HepG2 (cell line): ENCODE results near the gene PLK3. TPM values are rescaled to one million over a fixed set of nuclear protein-coding genes. Genes with fewer than 3 reads are reported as not detected.

ENCODE experiments used
- CCDC6 ChIP-seq: sonication (generic); formaldehyde crosslinking; IDR thresholded peaks from 2 replicates; pipeline ENCODE4 v1.8.1; 2022; ENCODE audit warnings: mild to moderate bottlenecking, missing genetic modification reagents, moderate library complexity
- KDM4B ChIP-seq: sonication (generic); formaldehyde crosslinking; IDR thresholded peaks from 2 replicates; pipeline ENCODE4 v1.4.0; 2020; ENCODE audit warnings: missing genetic modification reagents
- MNT ChIP-seq: fragments of 450-650 bp; IDR thresholded peaks from 2 replicates; pipeline ENCODE4 v1.6.1; 2016
- NFE2L2 ChIP-seq: fragments of 150-350 bp; IDR thresholded peaks from 2 replicates; pipeline ENCODE4 v1.6.1; 2014; ENCODE audit warnings: low read length
- NFIC ChIP-seq: IDR thresholded peaks from 2 replicates; pipeline ENCODE4 v1.6.1; 2012; ENCODE audit warnings: mild to moderate bottlenecking, low read length, inconsistent platforms
- NONO ChIP-seq, 2 experiments: fragments of 450-650 bp in 1 of 2; sonication (generic) in 1 of 2; formaldehyde crosslinking in 1 of 2; IDR thresholded peaks in 1 of 2; conservative IDR thresholded peaks in 1 of 2; 2 replicates each; pipeline versions ENCODE4 v1.6.1 to v1.8.0; 2017 to 2022; ENCODE audit warnings: mild to moderate bottlenecking in 1 of 2, missing genetic modification reagents in 1 of 2, moderate library complexity in 1 of 2
- SIN3B ChIP-seq: fragments of 150-350 bp; IDR thresholded peaks from 2 replicates; pipeline ENCODE4 v1.6.1; 2014; ENCODE audit warnings: low read length
- TOPORS ChIP-seq: sonication (generic); formaldehyde crosslinking; IDR thresholded peaks from 2 replicates; pipeline ENCODE4 v1.8.0; 2023; ENCODE audit warnings: mild to moderate bottlenecking, missing genetic modification reagents
- ZBTB21 ChIP-seq: sonication (generic); formaldehyde crosslinking; IDR thresholded peaks from 2 replicates; pipeline ENCODE4 v1.4.0; 2020; ENCODE audit warnings: missing genetic modification reagents
- ZFP1 ChIP-seq: IDR thresholded peaks from 2 replicates; pipeline ENCODE4 v1.6.1; 2016
- ZNF280D ChIP-seq: sonication (generic); formaldehyde crosslinking; IDR thresholded peaks from 2 replicates; pipeline ENCODE4 v1.5.1; 2020; ENCODE audit warnings: mild to moderate bottlenecking, missing genetic modification reagents
- ZNF383 ChIP-seq: sonication (generic); formaldehyde crosslinking; IDR thresholded peaks from 2 replicates; pipeline ENCODE4 v1.4.0; 2020; ENCODE audit warnings: missing genetic modification reagents, mild to moderate bottlenecking, borderline replicate concordance
- ZNF460 ChIP-seq: sonication (generic); formaldehyde crosslinking; IDR thresholded peaks from 2 replicates; pipeline ENCODE4 v1.5.1; 2020; ENCODE audit warnings: missing genetic modification reagents, mild to moderate bottlenecking, borderline replicate concordance
- ZNF788 ChIP-seq: sonication (generic); formaldehyde crosslinking; IDR thresholded peaks from 2 replicates; pipeline ENCODE4 v1.5.0; 2020; ENCODE audit warnings: mild to moderate bottlenecking, missing genetic modification reagents, borderline replicate concordance
- polyA plus RNA-seq, 8 experiments: library from polyadenylated mRNA; depleted of rRNA in 3 of 8; stranded (reverse) in 7 of 8; unstranded in 1 of 8; fragments of >200 nt; fragmentation: Illumina TruSeq in 4 of 8; extraction: Trizol in 4 of 8; gene quantifications; 2 replicates each; pipeline versions ENCODE4 v1.2.1 to v1.2.3, GENCODE V29; 2011 to 2016; ENCODE audit warnings: low read depth in 4 of 8, missing spikeins in 1 of 8, mixed read lengths in 1 of 8; ENCODE audit not compliant: insufficient read depth in 1 of 8
- total RNA-seq, 5 experiments: library from RNA; depleted of rRNA; stranded (reverse); fragments of >200 nt; fragmentation: Illumina TruSeq; extraction: Trizol; gene quantifications; 2 replicates each; pipeline ENCODE4 v1.2.3, GENCODE V29; 2016; ENCODE audit warnings: low read depth in 1 of 5
- TF ChIP-seq, protein P1 (sequence below): IDR thresholded peaks from 2 replicates; pipeline ENCODE4 v1.4.0; 2020; ENCODE audit warnings: mild to moderate bottlenecking, missing genetic modification reagents
- TF ChIP-seq, protein P2 (sequence below): sonication (generic); formaldehyde crosslinking; IDR thresholded peaks from 2 replicates; pipeline ENCODE4 v1.8.1; 2022; ENCODE audit warnings: mild to moderate bottlenecking, missing genetic modification reagents
- TF ChIP-seq, protein P3 (sequence below): IDR thresholded peaks from 2 replicates; pipeline ENCODE4 v1.6.1; 2016; ENCODE audit warnings: control low read depth

Gene PLK3
- total and polyA plus RNA-seq, 2 of the 13 experiments (the other 11 are each of a cell fraction or from before 2014, with no cell fraction given): 9.8 to 16.9 TPM

DNA sequence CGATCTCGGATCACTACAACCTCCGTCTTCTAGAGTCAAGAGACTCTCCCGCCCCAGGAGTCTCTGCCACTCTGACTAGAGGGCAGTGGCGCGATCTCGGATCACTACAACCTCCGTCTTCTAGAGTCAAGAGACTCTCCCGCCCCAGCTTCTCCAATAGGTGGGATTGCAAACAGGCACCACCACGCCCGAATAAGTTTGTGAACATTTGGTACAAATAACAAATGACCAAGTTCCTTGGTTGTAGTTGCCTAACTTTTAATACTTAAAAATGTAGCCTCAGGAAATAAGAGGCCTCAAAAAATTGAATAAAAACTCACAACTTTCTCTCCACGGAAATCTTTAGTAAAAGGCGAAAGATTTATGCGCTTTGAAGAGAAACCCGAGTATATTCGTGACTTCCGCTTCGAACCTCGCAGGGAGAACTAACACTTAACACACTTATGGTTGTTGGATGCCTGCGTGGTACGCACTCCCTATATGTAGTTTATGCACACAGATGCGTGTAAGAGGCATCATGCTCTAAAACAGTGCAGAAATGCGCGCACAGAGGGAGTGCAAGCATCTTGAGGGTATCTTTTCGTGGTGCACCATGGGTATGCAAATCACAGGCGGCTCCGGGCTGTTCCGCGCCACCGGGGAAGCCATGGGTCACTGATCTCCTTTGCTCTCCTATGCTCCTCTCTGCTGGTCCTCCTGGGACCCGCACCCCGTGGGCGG is 19.6 kb downstream of the PLK3 start (continued):
- TF ChIP-seq, protein P1, sequence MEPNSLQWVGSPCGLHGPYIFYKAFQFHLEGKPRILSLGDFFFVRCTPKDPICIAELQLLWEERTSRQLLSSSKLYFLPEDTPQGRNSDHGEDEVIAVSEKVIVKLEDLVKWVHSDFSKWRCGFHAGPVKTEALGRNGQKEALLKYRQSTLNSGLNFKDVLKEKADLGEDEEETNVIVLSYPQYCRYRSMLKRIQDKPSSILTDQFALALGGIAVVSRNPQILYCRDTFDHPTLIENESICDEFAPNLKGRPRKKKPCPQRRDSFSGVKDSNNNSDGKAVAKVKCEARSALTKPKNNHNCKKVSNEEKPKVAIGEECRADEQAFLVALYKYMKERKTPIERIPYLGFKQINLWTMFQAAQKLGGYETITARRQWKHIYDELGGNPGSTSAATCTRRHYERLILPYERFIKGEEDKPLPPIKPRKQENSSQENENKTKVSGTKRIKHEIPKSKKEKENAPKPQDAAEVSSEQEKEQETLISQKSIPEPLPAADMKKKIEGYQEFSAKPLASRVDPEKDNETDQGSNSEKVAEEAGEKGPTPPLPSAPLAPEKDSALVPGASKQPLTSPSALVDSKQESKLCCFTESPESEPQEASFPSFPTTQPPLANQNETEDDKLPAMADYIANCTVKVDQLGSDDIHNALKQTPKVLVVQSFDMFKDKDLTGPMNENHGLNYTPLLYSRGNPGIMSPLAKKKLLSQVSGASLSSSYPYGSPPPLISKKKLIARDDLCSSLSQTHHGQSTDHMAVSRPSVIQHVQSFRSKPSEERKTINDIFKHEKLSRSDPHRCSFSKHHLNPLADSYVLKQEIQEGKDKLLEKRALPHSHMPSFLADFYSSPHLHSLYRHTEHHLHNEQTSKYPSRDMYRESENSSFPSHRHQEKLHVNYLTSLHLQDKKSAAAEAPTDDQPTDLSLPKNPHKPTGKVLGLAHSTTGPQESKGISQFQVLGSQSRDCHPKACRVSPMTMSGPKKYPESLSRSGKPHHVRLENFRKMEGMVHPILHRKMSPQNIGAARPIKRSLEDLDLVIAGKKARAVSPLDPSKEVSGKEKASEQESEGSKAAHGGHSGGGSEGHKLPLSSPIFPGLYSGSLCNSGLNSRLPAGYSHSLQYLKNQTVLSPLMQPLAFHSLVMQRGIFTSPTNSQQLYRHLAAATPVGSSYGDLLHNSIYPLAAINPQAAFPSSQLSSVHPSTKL (CRISPR knock-in tag): peak; percentile 36; the same call in 1 of the 2 replicates
- TF ChIP-seq ZNF383 (peak; percentile 92; the same call in 1 of the 2 replicates), MNT (no peak), NONO (IDR thresholded peaks at IDR 0.05) (no peak), NONO (CRISPR knock-in tag; conservative IDR thresholded peaks at IDR 0.05) (peak; percentile 98), NFIC (peak; percentile 90), ZNF460 (CRISPR knock-in tag) (no peak), TOPORS (CRISPR knock-in tag) (no peak), SIN3B (peak; percentile 49; the same call in 1 of the 2 replicates), ZBTB21 (CRISPR knock-in tag) (peak; percentile 29; the same call in 1 of the 2 replicates), NFE2L2 (no peak), ZNF788 (no peak; the same call in 1 of the 2 replicates), CCDC6 (CRISPR knock-in tag) (peak; percentile 88; the same call in 1 of the 2 replicates), ZFP1 (CRISPR knock-in tag) (peak; percentile 85), KDM4B (peak; percentile 64; the same call in 1 of the 2 replicates), ZNF280D (CRISPR knock-in tag) (peak; percentile 72; the same call in 1 of the 2 replicates)
- TF ChIP-seq, protein P2, sequence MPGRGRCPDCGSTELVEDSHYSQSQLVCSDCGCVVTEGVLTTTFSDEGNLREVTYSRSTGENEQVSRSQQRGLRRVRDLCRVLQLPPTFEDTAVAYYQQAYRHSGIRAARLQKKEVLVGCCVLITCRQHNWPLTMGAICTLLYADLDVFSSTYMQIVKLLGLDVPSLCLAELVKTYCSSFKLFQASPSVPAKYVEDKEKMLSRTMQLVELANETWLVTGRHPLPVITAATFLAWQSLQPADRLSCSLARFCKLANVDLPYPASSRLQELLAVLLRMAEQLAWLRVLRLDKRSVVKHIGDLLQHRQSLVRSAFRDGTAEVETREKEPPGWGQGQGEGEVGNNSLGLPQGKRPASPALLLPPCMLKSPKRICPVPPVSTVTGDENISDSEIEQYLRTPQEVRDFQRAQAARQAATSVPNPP: peak; percentile 52; the same call in 1 of the 2 replicates
- TF ChIP-seq, protein P3, sequence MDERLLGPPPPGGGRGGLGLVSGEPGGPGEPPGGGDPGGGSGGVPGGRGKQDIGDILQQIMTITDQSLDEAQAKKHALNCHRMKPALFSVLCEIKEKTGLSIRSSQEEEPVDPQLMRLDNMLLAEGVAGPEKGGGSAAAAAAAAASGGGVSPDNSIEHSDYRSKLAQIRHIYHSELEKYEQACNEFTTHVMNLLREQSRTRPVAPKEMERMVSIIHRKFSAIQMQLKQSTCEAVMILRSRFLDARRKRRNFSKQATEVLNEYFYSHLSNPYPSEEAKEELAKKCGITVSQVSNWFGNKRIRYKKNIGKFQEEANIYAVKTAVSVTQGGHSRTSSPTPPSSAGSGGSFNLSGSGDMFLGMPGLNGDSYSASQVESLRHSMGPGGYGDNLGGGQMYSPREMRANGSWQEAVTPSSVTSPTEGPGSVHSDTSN (CRISPR knock-in tag): no peak; the same call in 1 of the 2 replicates
